ENCODE measurements around the gene NKAIN1.
"Not testable (repeated sequence)": the region's sequence is repeated elsewhere in the genome, so short reads cannot be mapped to it uniquely, and the experiment has no call there.

NKAIN1 gene

GRCh38 chr1:31232689-31233088, 7.0 kb downstream of the NKAIN1 start:
- DNase-seq = no peak

GRCh38 chr1:31231802-31232201, 7.9 kb downstream of the NKAIN1 start:
- DNase-seq = no peak

GRCh38 chr1:31230378-31230777, 9.3 kb downstream of the NKAIN1 start:
- no peak for DNase-seq

GRCh38 chr1:31228986-31229385, 10.7 kb downstream of the NKAIN1 start:
- no peak for DNase-seq

- no peak for DNase-seq
Measured at GRCh38 chr1:31227891-31228568, 11.7 kb downstream of the NKAIN1 start.

- DNase-seq = no peak
Measured at GRCh38 chr1:31224068-31224467, 15.6 kb downstream of the NKAIN1 start.

- DNase-seq = no peak
Measured at GRCh38 chr1:31222176-31222575, 17.5 kb downstream of the NKAIN1 start.

- no peak for DNase-seq
Measured at GRCh38 chr1:31221072-31221471, 18.6 kb downstream of the NKAIN1 start.

GRCh38 chr1:31219489-31219888, 20.2 kb downstream of the NKAIN1 start:
- no peak for DNase-seq

- no peak for DNase-seq
Measured at GRCh38 chr1:31218705-31219104, 21.0 kb downstream of the NKAIN1 start.

- no peak for DNase-seq
Measured at GRCh38 chr1:31216016-31216415, 23.7 kb downstream of the NKAIN1 start.

GRCh38 chr1:31215065-31215570, 24.6 kb downstream of the NKAIN1 start:
- no peak for DNase-seq

GRCh38 chr1:31214316-31215064, 25.2 kb downstream of the NKAIN1 start:
- no peak for DNase-seq

GRCh38 chr1:31208361-31208945, 31.2 kb downstream of the NKAIN1 start:
- no peak for DNase-seq

GRCh38 chr1:31207569-31207968, 32.1 kb downstream of the NKAIN1 start:
- DNase-seq = no peak

- no peak for DNase-seq
Measured at GRCh38 chr1:31207046-31207445, 32.6 kb downstream of the NKAIN1 start.

- DNase-seq = no peak
Measured at GRCh38 chr1:31203215-31203614, 36.5 kb downstream of the NKAIN1 start.

GRCh38 chr1:31201931-31202360, 37.7 kb downstream of the NKAIN1 start:
- no peak for DNase-seq

GRCh38 chr1:31199949-31200348, 39.7 kb downstream of the NKAIN1 start:
- DNase-seq = no peak

- DNase-seq = no peak
Measured at GRCh38 chr1:31199236-31199790, 40.4 kb downstream of the NKAIN1 start.

- no peak for DNase-seq
Measured at GRCh38 chr1:31198600-31198999, 41.1 kb downstream of the NKAIN1 start.

GRCh38 chr1:31198150-31198549, 41.5 kb downstream of the NKAIN1 start:
- no peak for DNase-seq

- no peak for DNase-seq
Measured at GRCh38 chr1:31196685-31197084, 43.0 kb downstream of the NKAIN1 start.

GRCh38 chr1:31195267-31195666, 44.4 kb downstream of the NKAIN1 start:
- not testable (repeated sequence) for DNase-seq

Measured in activated gamma-delta T cell (primary cell).